GM19099 (cell line): ENCODE measurements around the gene SOX10.

Experiments
- POLR2A ChIP-seq: IDR thresholded peaks from 3 replicates; pipeline ENCODE4 v1.6.1; 2011; ENCODE audit warnings: low read depth; ENCODE audit not compliant: insufficient read length; ENCODE audit errors: extremely low read depth

SOX10 gene

DNA sequence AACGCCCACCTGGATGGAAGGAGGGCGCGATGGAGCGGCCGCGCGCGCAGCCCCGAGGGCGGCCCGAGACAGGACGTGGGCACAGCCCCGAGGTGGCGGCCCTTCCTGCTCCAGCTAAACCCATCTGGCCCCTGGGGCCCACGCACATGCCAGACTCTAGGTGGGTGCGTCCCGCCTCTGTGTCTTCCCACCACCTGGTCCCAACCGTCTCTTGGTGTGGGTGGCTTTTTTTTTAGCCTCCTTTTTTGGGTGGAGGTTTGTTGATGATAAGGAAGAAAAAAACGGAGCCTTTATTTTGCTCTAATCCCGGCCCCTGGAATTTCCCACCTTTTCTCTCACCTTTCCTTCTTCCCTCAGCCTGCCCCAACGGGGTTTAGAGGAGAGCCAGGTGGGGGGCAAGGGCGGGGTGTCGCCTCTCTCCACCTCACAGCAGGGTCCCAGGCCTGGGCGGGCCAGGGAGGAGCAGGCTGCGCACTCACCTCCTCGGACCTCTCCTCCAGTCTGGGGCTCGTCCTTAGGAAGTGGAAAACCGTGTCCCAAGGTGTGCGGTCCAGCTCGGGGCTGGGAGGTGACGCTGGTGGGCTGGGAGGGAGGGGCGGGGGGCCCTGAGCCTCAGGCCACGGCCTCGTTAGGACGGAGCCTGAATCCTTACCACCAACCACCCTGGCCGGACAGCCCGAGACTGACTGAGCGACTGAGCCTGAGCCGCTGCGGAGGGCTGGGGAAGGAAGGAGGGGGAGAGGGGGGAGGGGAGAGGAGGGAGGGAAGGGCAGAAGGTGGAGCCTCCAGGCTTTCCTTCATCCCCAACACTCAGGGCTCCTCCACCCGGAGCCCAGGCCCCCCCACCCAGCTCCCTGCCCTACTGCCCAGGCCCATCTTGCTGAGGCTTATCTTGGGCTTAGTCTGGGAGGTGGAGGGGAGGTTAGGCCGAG is at the start of gene SOX10:
SOX10 (minus strand) TSS at position 696 of the 932 bp plus-strand sequence. CDS start 771 bp downstream, outside the sequence.
- no peak for TF ChIP-seq POLR2A

DNA sequence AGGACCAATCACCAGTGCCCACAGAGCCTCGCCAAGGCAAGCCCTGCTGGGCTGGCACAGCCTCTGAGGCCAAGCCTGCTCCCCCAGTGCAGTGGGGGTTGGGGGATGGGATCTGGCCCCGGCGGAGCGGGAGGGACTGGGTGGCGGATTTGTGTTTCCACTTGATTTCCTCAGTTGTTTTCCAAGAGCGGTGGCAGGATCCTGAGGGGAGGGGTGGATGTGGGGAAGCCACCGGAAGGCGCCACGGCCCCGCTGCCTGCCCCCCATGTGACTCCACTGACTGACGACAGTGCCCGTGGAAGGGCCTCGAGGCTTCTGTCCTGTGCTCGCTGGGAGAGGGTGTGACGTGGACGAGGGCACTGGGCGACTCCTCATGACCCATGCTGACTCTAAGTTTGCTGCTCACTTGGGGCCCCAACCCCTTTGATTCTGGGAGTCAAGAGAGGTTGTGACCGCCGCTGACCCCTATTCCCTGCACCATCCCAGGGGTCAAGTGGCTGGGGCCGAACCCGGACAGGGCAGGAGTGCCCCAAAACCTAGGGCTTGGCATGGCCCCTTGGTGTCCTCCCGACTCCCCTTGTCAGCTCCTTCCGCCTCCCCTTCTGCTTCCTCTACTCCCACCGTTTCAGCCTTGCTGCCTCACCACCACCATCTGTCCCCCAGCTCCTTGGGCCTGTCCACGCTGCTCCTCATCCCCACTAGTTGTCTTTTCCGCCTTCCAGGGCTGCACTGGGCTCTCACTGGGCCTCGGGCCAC is 49.3 kb upstream of the SOX10 start:
- no peak for TF ChIP-seq POLR2A

DNA sequence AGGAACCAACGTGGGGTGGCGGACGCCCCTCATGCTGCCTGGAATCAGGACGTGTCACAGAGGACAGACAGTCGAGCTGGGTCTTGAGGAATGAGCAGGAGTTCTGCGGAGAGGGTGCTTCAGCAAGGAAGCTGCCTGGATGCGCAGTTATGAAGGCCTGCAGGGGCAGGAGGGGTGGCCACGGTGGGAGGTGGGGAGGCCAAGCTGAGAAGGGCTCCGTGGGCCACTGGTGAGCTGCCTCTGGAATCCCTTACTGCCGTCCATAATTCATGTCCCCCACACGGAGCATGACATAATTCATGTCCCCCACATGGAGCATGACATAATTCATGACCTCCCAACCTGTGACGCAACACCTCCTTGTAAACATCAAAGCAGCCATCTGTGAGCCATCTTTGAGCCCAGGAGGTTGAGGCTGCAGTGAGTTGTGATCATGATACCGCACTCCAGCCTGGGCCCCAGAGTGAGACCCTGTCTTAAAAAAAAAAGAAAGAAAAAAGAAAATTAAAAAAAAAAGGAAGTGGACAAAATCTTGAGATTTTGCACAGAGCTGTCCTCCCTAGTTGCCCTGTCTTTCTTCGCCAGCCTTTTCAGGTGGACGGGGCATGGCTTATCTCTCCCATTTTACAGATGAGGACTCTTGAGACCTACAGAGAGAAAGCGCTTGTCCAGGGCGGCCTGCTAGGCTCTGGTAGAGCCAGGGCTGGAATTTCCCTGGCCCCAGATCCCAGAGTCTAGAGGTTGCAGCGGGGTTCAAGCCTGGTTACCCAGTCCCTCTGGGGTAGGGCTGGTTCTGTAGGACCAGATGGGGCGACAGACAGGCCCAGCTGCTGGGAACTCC is 48.5 kb upstream of the SOX10 start:
- TF ChIP-seq POLR2A, result no peak

DNA sequence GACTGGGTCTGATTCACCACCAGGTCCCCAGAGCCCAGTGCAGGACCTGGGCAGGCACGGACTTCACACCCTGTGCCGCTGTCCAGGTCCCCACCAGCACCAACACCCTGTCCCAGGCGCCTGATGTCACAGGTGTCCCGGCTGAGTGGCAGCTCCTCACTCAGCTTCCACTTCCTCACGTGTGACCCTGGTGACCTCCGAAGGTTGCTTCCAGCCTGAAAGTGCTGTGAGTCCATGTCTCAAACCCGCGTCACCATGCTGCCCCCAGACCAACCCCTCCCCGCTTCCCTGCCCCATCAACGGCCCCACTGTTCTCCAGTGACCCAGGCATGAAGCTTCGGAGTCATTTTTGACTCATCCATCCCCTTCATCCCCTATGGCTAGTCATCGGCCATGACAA is 47.1 kb upstream of the SOX10 start:
- TF ChIP-seq POLR2A, result no peak

DNA sequence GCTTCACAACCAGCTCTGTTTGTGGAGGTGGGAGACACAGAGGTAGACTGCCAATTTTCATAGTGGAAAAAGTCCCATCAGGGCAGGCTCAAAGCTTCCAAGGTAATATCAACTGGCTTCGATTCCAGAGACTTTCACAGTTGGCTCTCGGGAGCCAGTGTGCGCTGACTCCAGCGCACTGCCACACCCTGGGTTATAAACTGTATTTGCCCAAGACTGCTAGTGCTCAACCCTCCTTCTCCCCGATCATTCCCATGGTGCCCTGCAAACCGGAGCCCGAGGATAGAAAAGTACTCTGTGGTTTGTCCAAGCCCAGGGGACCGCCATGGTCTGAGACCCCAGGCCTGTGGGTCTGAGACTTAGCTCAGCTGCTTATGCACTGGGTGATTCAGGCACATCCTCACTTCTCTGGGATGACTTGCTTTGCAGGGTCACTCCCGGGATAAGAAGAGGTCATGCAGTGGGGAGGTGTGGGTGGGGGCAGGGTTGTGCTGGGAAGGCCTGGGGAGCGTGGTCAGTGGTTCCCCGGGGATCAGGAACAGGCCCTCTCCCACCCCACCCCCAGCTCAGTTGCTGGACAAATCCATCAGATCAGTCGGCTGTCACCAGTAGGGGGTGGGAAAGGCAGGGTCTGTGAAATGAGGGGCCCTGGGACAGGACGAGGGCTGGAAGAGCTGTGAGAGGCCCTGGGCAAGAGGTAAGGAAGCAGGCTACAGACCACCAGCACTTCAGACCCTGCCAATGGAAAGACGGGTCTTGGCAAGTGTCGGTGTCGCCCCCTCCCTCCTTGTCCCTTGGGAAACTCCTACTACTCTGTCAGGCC is 46.2 kb upstream of the SOX10 start:
- TF ChIP-seq POLR2A, result no peak

DNA sequence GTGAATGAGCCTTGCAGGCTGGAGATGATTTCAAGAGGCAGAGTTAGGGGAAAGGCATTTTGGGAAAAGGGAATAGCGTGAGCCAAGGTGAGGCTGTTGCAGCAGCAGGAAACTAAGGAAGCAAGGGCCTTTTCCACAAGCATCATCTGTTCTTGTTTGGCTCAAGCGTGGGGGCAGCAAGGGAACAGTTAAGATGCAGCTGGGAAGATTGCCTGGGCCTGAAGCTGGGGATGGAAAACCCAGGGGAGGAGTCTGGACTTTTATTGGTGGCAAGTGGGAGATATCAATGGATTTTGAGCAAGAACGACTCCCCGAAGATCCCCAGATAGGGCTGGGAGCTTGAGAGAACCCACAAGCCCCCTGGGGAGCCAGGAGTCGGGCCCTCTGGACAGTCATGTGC is 45.5 kb upstream of the SOX10 start:
- no peak for TF ChIP-seq POLR2A

DNA sequence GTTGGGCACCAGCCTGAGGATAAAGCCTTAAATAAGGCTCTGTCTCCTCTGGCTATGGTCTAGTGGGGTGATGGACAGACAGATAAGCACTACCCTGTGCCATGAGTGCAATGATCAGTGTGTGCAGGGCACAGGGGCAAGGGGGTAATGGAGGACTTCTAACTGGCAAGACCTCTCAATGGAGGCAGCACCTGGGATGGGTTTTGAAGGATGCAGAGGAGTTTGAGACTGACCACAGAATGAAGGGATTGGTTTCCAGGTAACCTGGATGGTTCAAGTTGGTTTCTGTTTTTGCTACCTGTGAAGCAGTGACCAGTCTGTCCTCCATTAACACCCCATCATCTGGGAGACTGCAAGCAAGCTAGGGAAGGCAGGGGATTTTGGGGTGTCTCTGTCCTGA is 45.0 kb upstream of the SOX10 start:
- TF ChIP-seq POLR2A, result no peak

DNA sequence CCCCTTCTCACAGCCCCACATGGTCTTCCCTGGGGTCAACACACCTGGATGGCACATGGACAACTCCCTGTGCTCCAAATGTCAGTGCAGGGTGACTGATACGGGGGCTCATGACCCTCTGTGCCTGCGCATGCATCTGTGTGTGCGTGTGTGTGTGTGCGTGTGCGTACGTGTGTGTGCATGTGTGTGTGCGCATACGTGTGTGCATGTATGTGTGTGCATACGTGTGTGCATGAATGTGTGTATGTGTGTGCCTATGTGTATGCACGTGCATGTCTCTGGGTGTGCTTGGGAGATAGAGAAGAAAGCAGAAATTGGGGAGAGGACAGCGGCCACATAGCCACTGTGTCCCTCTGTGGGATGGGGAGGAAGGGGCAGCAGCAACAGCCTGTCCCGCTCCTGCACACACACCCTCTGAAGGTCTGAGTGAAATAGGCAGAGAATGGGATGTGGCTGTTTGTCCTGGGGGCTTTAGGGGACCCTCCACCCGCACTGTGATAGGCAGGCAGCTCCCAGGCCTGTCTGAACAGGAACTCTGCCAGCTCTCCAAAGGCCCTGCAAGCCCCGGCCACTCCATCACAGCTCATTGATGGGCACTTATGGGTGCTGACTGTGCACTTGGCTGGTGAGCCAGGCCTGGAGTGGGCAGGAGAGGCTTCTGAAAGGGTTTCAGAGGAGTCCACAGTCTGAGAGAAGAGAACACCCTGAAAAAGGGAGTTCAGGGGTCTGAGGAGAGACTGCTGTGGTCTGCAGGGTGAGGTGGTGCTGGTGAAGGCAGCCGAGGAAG is 44.2 kb upstream of the SOX10 start:
- TF ChIP-seq POLR2A, result no peak

DNA sequence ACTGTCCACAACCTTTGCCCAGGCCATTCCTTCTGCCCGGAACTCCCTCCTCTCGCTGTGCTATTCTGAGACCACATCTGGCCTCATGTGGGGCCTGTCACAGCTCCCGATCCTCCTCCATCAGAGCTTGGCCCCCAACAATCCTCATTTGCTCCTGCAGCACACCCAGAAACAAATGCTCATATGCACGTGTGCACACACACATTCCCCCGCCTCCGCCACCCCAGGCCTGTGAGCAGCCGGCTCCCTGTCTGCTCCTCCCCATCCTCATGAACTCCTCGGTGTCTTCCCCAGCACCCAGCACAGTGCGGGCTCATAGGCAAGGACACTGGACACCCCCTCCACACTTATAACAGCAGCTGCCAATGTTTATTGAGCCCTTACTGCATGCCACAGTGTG is 43.1 kb upstream of the SOX10 start:
- TF ChIP-seq POLR2A, result no peak

DNA sequence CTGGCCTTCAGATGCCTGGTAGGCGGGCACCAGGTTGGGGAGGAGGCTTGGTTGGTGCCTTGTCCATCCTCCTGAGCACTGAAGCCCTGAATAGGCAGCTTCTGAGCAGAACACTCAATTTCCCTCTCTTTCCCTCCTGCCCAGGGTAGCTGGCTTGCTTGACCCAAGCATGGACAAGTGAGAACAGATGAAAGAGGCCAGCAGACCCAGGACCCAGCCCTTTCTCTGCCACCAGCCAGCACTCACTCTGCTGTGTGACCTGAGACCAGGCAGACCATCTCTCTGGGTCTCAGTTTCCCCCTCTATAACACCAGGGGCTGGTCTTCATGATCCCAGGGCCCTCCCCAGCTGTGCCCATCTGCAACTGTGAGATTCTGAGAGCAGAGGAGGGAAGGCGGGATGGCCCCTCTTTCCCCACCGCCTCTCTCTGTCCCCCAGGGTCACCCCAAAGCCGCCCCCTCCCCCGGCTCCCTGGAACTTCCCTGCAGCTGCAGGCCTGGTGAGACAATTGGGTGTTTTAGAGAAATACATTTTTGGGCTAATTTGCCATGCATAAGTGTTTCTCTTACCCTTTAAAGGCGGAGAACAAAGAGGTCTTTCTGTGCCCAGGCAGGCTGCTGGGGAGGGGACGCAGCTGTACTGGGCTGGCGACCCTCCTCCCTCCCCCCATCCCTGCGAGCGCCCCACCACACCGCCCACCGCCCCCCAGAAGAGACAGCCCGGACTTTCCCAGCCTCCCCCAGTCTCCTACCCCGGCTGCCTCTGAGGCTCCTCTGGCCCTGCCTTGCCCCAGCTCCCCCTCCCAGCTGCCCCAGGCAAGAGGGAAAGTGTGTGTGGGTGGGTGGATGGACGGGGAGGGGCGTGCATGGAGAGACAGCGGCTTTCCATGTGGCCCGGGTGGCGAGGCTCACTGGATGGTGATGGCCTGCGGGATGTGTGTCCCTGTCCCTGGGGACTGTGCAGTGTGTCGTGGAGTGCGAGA is 42.1 kb upstream of the SOX10 start:
- TF ChIP-seq POLR2A, result no peak

DNA sequence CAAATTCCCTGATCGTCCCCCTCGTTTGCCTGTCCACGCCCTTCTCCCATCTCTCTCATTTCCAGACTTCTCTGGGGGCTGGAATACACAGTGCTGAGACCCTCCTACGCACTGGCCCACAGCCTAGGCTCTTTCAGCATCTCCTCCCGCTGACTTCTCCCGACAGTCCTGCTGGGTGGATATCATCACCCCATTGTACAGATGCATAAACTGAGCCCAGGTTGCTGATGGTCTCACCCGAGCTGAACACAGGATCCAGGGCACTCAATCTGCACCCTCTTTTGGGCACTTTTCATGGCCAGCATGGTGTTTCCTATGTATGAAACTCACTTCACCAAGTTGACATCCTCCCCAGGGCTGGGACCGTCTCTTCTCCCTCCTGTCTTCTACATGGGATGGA is 41.2 kb upstream of the SOX10 start:
- TF ChIP-seq POLR2A, result no peak

DNA sequence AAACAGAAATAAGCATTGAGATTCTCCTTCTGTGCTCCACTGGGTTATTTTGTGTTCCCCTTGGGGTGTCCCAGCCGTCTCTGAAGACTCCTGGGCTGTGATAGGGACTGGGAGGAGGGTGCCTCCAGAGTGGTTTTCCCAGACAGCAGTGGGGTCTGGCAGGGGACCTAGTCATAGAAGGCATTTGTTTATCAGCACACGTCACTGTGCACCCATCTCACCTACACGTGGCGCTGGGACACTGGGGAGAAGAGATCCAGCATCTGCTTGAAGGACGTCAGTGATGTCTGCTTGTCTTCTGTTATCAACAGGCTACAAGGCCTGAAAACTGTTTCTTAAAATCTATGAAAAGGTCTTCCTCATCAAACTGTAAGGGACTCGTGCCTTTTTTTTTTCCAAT is 38.7 kb upstream of the SOX10 start:
- TF ChIP-seq POLR2A, result no peak

DNA sequence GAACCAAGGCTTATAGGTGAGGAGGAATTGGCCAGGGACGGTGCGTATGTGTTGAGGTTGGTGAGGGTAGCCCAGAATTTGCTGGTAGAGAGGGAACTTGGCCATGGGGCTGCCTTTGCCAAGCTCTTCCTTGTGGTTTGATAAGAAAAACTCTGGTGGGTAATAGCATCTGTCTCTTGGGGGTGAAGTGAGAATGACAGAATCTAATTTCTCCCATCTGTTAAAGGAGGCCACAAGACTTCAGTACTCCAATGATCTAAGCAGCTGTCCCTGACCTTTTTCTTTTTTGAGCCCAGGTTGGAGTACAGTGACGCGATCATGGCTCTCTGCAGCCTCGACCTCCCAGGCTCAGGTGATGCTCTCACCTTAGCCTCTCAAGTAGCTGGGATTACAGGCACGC is 36.9 kb upstream of the SOX10 start:
- TF ChIP-seq POLR2A, result no peak
